Fibroblast of peridontal ligament (primary cell): Measurements from ENCODE around the gene LRFN2.

Experiments used
- DNase-seq: peaks from one replicate; pipeline ENCODE4 v3.0.0-alpha.2; 2010; ENCODE audit errors: extremely low read depth

The LRFN2 gene

DNA sequence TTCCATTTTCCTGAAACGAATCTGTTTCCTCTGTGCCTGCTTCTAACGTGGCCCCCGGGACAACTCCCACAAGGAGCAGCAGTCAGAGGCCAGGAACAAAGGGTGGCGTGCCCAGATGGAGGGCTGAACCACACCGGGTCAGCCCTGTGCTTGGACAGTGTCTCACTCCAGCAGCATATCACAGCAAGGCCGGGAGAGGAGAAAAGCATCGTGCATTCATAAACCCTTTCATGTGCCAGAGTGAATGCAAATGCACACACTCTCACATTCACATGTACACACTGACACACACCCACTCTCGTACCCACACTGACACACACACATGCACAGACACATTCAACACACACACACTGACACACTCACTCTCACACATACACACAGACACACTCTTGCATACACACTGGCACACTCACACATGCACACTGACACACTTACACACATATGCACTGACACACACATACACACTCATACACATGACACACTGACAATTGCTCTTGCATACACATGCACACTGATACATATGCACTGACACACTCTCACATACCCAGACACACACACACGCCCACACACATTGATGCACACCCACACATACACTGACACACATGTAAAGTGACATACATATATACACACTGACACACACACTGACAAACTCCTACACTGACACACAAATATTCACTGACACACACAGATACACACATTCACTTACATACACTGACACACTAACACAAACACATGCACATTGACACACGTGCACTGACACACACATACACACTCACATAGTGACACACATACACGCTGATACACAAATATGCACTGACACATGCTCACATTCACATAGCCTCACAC, 237.0 kb downstream of the LRFN2 start:
- no peak for DNase-seq

GRCh38 chr6:40349123-40349900, 237.9 kb downstream of the LRFN2 start:
- no peak for DNase-seq

DNA sequence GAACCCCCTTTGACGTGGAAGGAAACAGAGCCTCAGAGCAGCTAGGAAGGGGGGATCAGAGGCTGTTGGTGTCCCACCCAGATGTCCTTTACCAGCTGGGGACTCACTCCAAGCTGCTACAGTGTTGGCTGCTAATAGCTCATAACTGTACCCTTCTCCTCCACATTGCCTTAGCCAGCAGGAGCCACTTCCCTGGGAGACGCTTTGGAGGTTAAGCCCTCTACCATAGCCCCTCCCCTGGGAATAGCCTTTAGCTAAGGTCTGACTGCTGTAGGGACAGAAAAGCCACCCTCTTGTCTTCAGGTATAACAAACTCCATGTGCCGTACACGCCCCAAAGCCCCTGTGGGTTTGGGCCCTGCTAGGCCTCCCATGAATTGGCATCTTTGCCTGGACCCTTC, 238.6 kb downstream of the LRFN2 start:
- DNase-seq = no peak

- DNase-seq = no peak
Measured at GRCh38 chr6:40347571-40348011, 239.6 kb downstream of the LRFN2 start.

DNA sequence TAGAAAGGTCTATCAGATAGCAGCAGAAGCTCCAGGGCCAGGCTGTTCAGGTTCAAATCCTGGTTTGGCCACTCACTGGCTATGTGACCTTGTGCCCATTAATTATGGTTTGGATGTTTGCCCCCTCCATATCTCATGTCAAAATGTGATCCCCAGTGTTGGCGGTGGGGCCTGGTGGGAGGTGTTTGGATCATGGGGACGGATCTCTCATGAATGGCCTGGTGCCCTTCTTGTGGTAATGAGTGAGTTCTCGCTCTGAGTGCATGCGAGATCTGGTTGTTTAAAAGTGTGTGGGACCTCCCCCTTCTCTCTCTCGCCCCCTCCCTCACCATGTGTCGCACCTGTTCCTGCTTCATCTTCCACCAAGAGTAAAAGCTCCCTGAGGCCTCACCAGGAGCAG, 240.9 kb downstream of the LRFN2 start:
- no peak for DNase-seq

DNA sequence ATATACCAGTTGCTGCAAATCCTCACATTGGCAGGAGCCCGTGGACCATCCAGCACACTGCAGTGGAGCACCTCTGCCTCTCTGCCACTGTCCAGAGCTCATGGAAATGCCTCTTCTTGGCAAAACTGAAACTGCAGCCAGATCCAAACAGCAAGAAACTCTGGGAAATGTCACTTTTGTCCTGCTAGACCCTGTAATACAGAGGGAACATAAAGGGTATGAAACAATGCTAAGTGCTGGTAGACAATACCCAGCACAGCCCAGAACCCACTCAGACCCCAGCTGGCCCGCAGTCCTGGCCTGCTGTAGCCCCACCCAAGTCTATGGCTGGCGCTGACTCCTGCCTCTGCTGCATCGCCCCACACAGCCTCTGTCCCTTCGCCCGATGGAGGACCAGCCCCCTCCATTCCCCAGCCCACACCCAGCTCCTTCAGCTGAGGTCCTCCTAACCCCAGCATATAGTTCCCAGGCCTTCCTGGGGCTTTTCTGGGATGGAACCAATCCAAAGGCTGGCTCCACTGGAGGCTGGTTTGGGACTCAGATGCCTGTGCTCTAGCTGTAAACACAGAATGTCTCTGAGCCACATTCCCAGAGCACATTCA, 242.5 kb downstream of the LRFN2 start:
- DNase-seq = no peak

DNA sequence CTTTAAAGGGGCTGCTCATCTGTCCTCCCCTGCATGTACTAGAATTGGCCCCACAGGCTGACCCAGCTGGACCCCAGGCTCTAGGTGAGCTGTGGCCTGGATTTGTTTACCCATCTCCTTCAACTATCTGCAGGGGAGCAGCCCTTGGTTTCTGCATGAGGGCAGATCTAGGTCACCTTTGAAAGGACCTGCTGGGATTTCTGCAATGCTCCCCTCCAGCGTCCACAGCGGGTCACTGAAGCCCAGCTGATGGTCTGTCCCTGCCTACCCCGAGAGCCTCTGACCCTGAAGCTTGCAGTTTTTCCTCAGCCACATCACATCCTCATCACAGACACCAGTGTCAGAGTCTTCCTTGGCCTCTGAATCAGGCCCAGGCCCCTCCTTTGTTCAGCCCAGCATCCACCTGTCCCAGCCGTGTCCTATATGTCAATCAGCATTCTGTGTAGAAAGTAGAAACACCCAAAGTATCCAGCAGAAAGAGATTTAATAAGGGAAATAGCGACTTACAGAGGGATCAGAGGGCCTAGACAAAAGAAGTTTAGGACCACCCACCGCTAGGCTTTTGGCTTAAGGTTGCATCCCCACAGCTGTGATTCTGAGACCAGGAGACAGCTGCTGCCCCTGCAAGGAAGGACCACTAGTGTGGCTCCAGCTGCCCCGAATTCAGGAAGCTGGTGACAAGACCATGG, 243.1 kb downstream of the LRFN2 start:
- no peak for DNase-seq

DNA sequence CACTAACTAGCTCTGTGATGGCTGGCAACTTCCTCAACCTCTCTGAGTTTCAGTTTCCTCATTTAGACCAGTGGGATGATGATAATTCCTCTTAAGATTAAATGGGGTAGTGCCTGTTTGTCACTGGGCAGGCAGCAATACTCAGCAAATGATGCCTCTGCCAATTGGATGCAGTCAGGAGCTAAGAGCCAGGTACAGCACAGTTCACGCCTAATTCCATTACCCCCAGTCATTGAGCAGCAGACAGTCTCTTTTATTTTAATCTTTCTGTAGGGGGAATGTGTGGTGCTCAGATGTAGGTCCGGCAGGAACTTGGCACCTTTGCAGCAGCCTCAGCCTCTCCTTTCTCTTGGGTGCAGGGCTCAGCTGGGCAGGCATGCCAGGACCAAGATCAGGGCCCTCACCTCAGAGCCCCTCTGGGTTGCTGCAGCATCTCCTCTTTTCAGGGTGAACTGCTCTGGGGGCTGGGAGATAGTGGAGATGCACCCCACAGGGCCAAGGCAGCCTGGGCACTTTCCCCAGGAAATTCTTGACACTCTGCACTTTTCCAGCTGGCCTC, 243.8 kb downstream of the LRFN2 start:
- DNase-seq = no peak

DNA sequence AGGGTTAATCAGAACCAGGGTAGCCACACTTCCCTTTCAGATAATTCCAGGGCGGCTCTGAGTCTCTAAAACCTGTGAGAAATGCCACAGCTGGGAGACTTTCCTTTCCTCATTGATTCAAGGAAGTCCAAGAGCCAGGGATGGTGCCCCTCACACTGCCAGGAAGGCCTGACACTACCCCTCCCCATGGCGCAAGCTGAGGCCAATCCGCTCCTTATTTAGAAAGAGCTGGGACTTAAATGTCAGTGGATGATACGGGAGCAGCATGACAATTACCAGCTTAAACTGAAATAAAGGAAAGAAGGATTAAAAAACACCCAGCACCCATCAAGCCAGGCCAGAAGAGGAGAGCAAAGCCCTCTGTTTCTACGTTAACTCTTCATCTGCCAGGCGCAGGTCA, 244.4 kb downstream of the LRFN2 start:
- no peak for DNase-seq

- DNase-seq = no peak
Measured at GRCh38 chr6:40341726-40342125, 245.4 kb downstream of the LRFN2 start.
